ENCODE results near the gene GLIS2.

Gene GLIS2

GRCh38 chr16:4378161-4378666 lies 62.3 kb downstream of the GLIS2 start:
- TF ChIP-seq, protein P1, sequence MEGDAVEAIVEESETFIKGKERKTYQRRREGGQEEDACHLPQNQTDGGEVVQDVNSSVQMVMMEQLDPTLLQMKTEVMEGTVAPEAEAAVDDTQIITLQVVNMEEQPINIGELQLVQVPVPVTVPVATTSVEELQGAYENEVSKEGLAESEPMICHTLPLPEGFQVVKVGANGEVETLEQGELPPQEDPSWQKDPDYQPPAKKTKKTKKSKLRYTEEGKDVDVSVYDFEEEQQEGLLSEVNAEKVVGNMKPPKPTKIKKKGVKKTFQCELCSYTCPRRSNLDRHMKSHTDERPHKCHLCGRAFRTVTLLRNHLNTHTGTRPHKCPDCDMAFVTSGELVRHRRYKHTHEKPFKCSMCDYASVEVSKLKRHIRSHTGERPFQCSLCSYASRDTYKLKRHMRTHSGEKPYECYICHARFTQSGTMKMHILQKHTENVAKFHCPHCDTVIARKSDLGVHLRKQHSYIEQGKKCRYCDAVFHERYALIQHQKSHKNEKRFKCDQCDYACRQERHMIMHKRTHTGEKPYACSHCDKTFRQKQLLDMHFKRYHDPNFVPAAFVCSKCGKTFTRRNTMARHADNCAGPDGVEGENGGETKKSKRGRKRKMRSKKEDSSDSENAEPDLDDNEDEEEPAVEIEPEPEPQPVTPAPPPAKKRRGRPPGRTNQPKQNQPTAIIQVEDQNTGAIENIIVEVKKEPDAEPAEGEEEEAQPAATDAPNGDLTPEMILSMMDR (IDR thresholded peaks at IDR 0.05; ENCODE audit: control extremely low read depth, extremely low read depth, low read depth, missing control alignments): no peak
- ChIA-PET CTCF (interaction anchor here (1.0 to 2.4 kb wide), 5 partner anchors 14 to 48 kb away, joined by 3 to 9 read pairs (median 4); no protein-coding TSS in a partner anchor), POLR2A (no interaction called here)
- DNase-seq (ENCODE audit: extremely low spot score): no peak

DNA sequence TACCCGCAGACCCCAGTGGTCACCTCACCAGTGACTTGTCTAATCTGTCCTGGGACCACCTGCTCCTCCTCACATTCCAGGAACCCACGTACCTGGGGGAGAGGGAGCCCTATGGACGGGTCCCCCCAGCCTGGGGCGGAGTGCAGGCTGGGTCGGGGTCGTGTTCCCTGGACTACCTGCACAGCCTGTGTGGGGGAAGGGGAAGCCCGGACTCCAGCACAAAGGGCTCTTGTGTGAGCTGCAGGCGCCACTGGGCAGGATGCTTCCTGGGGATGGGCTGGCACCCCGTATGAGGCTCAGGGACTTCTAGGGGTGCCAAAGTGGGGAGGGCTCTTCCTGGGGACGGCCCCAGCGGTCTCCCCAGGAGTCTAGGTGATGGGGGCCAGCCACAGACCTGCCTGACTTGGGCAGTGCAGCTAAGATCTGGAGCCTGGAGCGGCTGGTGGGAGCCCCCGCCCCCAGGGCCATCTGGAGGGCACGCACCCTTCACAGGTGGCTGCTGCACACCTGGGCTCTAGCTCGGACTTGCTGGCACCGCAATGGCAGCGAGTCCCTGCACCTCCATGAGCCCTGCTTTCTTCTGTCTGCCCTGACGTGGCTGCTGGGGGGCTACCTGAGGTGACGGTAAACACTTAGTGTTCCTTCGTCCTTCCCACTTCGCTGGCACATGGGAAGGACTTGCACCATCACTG lies 63.3 kb downstream of the GLIS2 start:
- ChIA-PET POLR2A (interaction anchor here (0.7 kb wide), 2 partner anchors 11 to 40 kb away, joined by 3 to 5 read pairs; no protein-coding TSS in a partner anchor), CTCF (interaction anchor here (0.9 to 2.4 kb wide), 5 partner anchors 20 to 49 kb away, joined by 3 to 9 read pairs (median 4); no protein-coding TSS in a partner anchor)
- TF ChIP-seq, protein P1 (IDR thresholded peaks at IDR 0.05; ENCODE audit: control extremely low read depth, extremely low read depth, low read depth, missing control alignments): no peak
- DNase-seq (ENCODE audit: extremely low spot score): no peak

DNA sequence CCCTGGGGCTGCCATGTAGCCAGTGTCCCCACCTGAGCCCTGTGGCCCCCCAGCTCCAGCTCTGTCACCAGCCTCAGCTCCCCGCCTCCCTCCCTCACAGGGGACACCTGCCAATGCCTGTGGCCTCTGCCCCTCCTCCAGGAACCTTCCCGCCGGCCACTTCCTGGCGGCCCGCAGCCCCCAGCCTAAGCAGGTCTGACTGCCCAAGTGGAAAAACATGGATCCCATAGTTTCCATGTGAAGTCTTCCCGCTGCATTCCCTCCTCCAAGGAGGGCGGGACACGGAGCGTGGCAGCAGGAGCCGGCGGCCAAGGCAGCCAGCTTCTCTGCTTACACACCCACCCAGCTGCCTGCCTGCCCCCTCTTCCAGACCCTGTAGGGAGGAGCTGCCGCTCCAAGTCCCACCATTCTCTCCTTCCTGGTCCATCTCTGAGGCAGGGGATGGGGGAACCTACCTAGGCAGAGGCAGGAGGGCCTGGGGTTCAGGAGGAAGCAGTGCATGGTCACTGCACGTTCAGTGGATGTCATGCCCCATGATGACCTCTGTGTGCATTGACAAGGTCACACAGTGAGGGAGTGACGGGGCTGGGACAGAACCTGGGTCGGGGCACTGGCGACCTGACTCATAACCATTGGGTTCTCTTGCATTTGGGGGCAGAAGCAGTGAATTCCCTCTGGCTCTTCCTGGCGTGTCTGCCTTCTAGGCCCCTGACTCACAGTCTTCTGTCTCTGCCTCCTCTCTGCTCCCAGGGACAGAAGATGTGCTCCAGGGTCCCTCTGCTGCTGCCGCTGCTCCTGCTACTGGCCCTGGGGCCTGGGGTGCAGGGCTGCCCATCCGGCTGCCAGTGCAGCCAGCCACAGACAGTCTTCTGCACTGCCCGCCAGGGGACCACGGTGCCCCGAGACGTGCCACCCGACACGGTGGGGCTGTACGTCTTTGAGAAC lies 64.5 kb downstream of the GLIS2 start:
- POLR2A ChIA-PET: interaction anchor here (0.7 kb wide), 1 partner anchor 38 kb away, joined by 5 read pairs; no protein-coding TSS in a partner anchor
- TF ChIP-seq, protein P1 (IDR thresholded peaks at IDR 0.05; ENCODE audit: control extremely low read depth, extremely low read depth, low read depth, missing control alignments): no peak
- DNase-seq (ENCODE audit: extremely low spot score): no peak
- CTCF ChIA-PET: interaction anchor here (1.4 to 2.3 kb wide), 2 partner anchors 21 to 22 kb away, joined by 4 to 8 read pairs; no protein-coding TSS in a partner anchor

DNA sequence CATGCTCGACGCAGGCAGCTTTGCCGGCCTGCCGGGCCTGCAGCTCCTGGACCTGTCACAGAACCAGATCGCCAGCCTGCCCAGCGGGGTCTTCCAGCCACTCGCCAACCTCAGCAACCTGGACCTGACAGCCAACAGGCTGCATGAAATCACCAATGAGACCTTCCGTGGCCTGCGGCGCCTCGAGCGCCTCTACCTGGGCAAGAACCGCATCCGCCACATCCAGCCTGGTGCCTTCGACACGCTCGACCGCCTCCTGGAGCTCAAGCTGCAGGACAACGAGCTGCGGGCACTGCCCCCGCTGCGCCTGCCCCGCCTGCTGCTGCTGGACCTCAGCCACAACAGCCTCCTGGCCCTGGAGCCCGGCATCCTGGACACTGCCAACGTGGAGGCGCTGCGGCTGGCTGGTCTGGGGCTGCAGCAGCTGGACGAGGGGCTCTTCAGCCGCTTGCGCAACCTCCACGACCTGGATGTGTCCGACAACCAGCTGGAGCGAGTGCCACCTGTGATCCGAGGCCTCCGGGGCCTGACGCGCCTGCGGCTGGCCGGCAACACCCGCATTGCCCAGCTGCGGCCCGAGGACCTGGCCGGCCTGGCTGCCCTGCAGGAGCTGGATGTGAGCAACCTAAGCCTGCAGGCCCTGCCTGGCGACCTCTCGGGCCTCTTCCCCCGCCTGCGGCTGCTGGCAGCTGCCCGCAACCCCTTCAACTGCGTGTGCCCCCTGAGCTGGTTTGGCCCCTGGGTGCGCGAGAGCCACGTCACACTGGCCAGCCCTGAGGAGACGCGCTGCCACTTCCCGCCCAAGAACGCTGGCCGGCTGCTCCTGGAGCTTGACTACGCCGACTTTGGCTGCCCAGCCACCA lies 65.4 kb downstream of the GLIS2 start:
- CTCF ChIA-PET: interaction anchor here (1.4 to 2.3 kb wide), 2 partner anchors 22 kb away, joined by 4 to 8 read pairs; no protein-coding TSS in a partner anchor
- POLR2A ChIA-PET: no interaction called here
- TF ChIP-seq, protein P1 (IDR thresholded peaks at IDR 0.05; ENCODE audit: control extremely low read depth, extremely low read depth, low read depth, missing control alignments): no peak
- no peak for DNase-seq (ENCODE audit: extremely low spot score)

- ChIA-PET CTCF (interaction anchor here (1.4 to 2.3 kb wide), 2 partner anchors 21 to 23 kb away, joined by 4 to 8 read pairs; no protein-coding TSS in a partner anchor), POLR2A (no interaction called here)
- TF ChIP-seq, protein P1 (IDR thresholded peaks at IDR 0.05; ENCODE audit: control extremely low read depth, extremely low read depth, low read depth, missing control alignments): no peak
- DNase-seq (ENCODE audit: extremely low spot score): no peak
These were observed 66.3 kb downstream of the GLIS2 start for GRCh38 chr16:4381935-4382794.
